Amniotic stem cell (primary cell): ENCODE results near the gene ZNF804B.
"Not testable (repeated sequence)": the region's sequence is repeated elsewhere in the genome, so short reads cannot be mapped to it uniquely, and the experiment has no call there.

Source experiments
- DNase-seq: peaks from one replicate; lab custom pipeline; 2025; lab: John Stamatoyannopoulos, UW

The ZNF804B gene

DNA sequence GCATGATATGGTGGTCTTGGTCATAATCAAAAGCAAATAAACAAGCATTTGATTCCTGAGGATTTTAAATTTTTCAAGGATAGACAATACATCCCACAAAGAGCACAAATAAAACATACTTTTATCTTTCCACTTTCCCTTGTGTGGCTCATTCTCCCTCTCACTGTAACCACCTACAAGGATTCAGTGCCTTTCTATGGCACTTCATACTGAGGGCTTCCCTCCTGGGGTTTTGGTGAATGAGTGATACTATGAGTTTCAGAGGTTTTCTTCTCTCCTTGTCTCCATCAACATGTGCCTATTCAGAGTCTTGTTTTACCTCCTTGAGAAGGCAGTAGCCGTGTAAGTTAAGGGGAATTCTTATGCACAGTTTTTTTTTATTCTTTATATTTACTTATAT is 332.1 kb downstream of the ZNF804B start:
- no peak for DNase-seq

DNA sequence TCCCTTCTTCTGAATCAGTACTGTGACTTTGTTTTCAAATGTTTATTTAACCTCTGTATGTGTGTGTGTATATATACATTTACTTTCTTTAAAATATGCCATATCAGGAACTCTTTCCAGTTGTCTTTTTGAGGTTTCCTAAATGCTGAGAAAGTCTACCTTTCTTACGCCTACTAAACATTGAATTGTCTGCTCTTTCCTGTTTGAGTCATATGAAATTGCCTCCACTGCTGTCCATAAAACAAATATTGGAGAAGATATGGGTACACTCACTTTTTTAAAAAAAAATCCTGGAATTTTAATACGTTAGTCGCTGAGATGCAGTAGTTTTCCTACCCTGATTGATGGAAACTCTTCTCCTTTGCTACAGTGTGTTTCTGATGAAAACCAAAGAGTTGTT is 334.8 kb downstream of the ZNF804B start:
- no peak for DNase-seq

- no peak for DNase-seq
Measured at GRCh38 chr7:89103564-89103963, 344.1 kb downstream of the ZNF804B start.

DNA sequence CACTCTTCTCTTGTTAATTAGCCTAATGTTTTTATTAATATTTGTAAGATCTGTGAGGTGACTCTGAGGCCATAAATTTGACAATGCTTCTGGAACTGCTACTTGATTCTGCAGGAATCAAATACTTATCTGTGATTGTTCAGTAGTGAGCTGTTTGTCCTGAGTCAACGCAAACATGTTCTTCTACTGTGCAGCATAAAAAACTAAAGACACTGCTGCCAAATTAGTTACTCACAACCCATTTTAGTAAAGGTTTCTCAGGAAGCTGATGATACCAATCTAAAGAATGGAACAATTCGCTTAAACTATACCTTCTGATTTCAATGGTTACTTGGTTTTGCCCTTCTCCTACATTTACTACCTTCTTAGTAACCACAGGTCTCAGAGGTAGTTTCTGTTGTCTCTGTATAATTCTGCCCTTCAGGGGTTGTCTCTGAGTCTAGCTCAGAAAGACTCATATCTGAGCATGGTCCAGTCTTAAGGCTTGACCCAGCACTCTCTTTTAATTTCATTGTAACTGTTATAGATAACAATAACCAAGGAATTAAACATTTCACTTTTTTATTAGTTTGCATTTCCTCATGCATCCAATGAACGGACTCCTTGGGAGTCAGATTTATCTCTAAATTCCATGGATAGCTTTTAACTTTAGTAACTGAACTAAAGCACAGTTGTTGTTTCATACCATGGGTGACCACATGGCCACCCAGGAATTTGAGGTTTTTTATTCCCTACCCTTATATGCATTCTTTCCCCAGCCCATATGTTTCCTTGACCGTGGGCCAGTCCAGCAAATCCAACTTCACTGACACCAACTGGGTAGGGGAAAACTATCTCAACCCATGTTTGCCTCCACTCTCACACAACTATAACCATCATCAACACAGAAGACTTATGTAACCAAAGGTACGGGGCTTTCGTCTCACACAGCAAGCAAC is 345.5 kb downstream of the ZNF804B start:
- no peak for DNase-seq

GRCh38 chr7:89123871-89124270 is 364.4 kb downstream of the ZNF804B start:
- DNase-seq = no peak

GRCh38 chr7:89129600-89130375 is 370.3 kb downstream of the ZNF804B start:
- no peak for DNase-seq

DNA sequence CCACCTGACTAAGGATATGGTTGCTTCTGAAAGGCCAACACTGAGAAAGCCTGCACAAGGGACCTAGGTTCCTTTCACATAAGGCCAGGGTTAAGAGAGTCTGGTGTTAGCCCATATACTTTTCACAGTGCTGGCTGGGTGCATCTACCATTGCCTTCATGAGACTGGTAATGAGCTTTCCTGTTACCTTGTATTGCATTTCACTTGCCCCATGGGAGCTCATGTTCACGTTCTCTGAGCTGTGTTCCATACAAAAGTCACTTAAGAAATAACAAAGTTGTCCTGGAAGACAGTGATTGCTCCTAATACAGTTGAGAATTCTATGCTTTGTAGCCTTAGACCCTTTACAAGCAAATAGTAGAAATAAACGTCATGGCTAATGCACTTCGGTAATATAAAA is 373.9 kb downstream of the ZNF804B start:
- DNase-seq = no peak

DNA sequence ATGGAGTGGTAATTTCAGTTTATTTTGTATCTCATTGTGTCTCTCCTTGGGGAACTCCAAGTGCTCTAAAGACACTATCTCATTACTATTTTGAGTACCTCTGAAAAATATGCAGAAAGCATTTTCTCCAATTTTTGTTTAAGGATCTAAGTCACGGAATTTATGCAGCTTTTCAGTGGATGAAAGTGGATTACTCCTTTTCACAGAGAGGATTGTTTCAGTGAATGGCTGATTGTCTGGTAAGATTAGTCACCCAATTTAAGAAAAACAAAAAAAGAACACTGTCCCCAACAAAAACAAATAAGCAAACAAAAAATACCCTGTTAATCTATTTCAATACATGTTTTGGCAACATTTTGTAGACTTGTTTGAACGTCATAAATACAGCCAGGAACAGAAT is 374.3 kb downstream of the ZNF804B start:
- DNase-seq = no peak

GRCh38 chr7:89145801-89146200 is 386.3 kb downstream of the ZNF804B start:
- no peak for DNase-seq

DNA sequence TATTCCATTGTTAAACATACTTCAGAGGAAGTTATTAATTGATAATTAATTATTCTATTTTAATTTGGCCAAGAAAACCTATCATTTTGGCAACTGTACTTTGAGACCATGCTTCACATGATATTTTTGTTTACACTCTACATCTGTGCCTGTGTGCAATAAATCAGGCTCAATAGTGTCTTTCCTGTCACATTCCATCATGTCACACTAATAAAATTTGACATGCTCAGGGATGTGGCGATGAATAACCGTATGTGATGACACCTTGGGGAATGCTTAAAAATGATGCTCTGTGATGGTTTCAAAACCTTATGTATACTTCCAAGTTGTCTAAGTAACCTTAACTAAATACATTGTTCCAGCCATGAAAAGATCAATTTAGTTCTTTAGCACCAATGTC is 400.6 kb downstream of the ZNF804B start:
- no peak for DNase-seq

GRCh38 chr7:89165421-89165820 is 405.9 kb downstream of the ZNF804B start:
- no peak for DNase-seq

DNA sequence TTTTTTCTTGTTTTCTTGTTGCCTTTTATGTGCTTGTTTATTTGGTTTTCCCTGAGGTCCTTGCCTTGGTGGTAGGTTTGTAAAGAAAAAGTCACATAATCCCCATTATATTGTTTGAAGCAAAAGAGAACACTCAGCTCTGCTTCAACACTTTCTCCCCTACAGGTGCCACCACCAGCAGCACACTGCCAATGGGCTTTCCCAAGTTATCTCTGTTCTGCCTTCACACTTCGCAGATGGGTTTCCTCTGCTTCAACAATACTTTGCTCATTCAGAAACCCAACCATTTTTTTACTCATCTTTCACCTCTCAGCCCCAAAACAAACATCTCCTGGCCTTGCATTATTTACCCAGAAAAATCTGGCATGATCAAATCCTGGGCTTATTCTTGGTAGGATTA is 411.1 kb downstream of the ZNF804B start:
- no peak for DNase-seq

DNA sequence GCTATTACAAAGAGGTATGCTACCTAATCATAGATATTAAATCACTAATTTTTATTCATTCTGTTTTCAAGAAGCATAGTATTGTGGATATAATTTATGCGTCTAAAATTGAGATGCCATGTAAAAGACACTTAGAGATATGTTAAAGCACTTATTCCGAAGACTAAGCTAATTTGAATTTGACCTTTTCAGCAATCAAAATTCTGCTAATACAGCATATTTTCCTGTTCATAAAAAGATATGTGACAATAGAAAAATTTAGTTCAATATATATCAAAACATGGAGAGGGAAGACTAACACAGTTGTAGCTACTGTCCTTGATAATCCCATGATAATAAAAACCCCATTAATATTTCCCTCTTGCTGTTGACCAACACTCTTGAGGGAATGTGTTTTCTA is 422.6 kb downstream of the ZNF804B start:
- DNase-seq = no peak

DNA sequence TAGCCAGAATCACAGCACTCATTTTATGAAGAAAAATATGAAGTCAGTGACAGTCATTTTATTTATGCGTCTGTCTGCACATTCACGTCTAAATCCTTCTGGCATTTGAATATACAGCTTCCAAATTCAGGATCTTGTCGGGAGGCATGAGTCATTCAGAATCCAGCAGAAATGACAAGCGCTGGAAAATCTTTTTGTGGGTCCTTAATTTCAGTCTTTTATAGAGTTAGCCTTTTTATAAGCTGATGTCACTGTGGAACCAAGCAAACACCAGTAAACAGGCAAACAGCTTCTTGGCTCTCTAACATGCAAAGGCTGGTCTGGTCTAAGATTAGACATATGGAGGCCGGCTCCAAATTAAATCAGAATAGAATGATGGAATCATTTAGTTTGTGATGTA is 424.2 kb downstream of the ZNF804B start:
- DNase-seq = no peak

DNA sequence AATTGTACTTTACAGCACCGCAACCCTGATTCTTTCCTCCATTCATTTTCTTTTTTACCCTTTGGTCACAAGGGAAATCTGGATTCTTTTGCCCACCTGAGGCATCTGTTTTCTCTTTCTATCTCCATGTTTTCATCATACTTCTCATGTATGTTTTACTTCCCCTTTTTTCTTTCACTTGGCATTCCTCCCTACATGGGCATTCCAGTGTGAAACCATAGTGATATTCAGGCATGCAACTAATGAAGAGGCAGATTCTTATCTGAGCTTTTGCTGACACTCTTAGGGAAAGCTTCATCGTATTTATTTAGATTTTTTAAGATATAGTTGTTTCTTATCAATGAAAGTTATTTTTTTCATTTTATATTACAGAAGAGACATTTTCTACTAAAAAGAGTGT is 441.3 kb downstream of the ZNF804B start:
- no peak for DNase-seq

GRCh38 chr7:89223900-89224395 is 464.4 kb downstream of the ZNF804B start:
- DNase-seq = no peak

- not testable (repeated sequence) for DNase-seq
Measured at GRCh38 chr7:89228688-89229171, 469.2 kb downstream of the ZNF804B start.

GRCh38 chr7:89238156-89238555 is 478.7 kb downstream of the ZNF804B start:
- DNase-seq = peak; percentile 43

DNA sequence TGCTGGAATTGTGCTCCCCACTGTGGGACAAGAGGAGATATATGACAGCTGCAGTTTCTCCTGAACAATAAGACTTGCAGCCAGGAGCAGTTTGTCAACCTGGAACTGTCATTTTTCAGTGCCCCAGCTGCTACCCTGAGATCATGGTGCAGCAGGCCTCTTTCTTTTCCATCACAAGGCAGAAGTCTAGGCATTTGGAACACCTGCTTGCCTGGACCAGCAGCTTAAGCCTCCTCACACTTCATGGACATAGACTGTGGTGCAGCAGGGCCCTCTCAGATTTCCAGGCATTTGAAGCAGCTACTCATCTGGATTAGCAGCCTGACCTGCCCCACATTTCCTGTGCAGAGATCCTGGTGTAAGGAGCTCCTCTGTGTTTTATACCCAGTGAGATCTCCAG is 486.7 kb downstream of the ZNF804B start:
- no peak for DNase-seq

- DNase-seq = no peak
Measured at GRCh38 chr7:89247207-89247606, 487.7 kb downstream of the ZNF804B start.

- DNase-seq = no peak
Measured at GRCh38 chr7:89259085-89259484, 499.6 kb downstream of the ZNF804B start.

GRCh38 chr7:89264126-89264525 is 504.6 kb downstream of the ZNF804B start:
- DNase-seq = no peak

- no peak for DNase-seq
Measured at GRCh38 chr7:89265631-89266030, 506.1 kb downstream of the ZNF804B start.
